NCI-H1930 (cell line): ENCODE results near the gene RPGRIP1.
"Not testable (repeated sequence)": the region's sequence is repeated elsewhere in the genome, so short reads cannot be mapped to it uniquely, and the experiment has no call there.

Experiments
- DNase-seq, 2 experiments: peaks; one replicate each; lab custom pipeline; 2025; lab: John Stamatoyannopoulos, UW

Gene RPGRIP1

DNA sequence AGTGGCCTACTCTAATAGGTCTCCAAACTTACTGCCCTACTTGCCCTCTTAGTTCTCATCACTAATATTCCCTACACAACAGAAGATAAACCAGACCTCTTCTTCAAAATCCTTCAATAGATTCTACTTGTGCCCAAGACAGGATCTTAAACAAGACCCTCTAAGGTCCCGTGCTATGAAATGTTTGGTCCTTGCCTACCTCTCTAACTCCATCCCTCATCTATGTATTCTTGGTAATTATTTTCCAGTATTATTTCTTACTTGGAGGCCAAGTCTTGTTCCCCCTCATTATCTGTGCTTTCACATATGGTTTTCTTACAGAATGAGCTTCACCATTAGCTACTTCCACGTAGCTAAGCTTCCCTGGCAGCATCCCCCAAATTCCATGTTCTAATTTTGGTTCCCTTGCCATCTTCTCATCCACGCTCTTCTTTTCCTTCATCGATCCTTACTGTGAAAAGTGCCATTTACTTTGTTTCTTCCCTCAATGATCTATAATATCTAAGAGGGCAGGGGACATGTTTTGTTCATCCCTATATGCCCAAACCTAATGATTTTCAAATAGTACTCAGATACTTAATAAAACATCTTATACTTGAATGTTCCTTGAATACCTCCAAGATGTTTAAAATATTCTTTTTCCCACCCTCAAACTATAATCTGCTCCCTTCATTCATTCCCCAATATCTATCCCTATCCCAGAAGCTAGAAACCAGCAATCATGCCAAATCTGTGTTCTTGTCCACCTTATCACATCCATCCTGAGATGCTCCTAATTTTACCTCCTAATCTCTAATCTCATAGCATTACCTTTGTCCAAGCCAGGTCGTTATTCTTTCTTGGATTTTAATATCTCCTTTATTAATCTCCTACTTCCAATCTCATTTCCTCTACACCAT lies 20.7 kb upstream of the RPGRIP1 start:
- no peak for DNase-seq

GRCh38 chr14:21261824-21262223 lies 18.1 kb upstream of the RPGRIP1 start:
- no peak for DNase-seq

GRCh38 chr14:21262410-21262809 lies 17.5 kb upstream of the RPGRIP1 start:
- DNase-seq = no peak

DNA sequence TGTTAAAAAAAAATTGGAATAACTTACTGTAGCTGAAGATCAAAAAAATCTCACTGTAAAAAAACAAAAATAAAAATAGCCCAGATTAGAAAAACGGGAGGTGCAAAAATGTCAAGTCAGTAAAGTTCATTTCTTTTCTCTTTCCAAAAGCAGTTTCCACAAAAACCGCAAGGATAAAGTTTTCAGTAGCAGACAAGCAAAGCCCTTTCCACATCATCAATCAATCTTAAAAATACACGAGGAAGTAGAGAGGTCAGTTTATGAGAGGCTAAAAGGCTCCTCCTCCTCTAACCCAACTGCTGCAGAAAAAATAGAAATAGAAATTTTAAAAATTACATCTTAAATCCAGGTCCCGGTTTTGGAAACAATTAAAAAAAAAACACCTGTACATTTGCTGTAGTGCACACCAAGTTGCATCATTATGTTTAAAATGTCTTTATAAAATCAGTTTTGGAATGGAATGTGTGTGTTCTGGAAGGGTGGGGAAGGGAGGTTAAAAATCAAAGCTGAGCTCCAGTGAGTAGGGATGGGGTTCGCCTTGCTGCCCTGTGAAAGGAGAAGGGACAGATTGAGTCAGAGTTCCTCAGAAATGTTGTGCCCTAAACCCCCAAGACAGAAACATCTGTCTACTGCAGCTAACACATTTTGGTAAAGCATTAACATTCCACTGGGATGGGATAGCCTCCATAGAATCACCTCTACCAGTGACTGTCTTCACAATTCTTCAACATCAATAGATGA lies 16.4 kb upstream of the RPGRIP1 start:
- DNase-seq = no peak

- DNase-seq = no peak
Observed at GRCh38 chr14:21264025-21264801, 15.7 kb upstream of the RPGRIP1 start.

DNA sequence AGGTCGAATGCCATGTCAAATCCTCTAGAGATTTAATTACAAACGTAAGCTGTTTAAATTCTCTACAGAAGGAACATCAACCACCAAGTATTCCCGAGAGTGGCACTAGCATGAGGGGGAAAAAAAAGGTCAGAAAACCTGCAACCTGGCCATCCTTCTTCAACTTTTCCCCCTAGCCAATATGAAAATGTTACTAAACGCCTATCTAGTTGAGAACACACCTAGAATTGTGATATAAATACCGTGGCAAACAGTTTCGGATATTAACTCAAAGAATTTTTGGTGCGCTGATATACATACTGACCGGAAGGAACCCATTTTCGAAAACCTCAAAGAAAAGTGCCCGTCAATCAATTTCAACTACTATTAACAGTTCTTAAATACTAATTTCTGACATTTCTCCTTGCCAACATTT lies 12.4 kb upstream of the RPGRIP1 start:
- no peak for DNase-seq

GRCh38 chr14:21267886-21268616 lies 11.8 kb upstream of the RPGRIP1 start:
- no peak for DNase-seq

GRCh38 chr14:21268617-21269251 lies 11.1 kb upstream of the RPGRIP1 start:
- peak in 1 of 2 experiments; percentile 12 for DNase-seq

- peak; percentile 98 to 100 for DNase-seq
Observed at GRCh38 chr14:21269252-21270046, 10.4 kb upstream of the RPGRIP1 start, which contains the start of gene HNRNPC. TSS of gene HNRNPC (minus strand) at chr14:21269442. CDS start at chr14:21234193, 35,249 bp downstream.

DNA sequence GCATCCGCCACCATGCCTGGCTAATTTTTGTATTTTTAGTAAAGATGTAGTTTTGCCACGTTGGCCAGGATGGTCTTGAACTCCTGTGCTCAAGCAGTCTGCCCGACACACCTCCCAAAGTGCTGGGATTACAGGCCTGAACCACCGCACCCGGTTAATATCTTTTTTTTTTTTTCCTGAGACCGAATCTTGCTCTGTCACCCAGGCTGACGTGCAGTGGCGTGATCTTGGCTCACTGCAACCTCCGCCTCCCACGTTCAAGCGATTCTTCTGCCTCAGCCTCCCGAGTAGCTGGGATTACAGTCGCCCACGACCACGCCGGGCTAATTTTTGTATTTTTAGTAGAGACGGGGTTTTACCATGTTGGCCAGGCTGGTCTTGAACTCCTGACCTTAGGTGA lies 7.2 kb upstream of the RPGRIP1 start:
- not testable (repeated sequence) for DNase-seq

DNA sequence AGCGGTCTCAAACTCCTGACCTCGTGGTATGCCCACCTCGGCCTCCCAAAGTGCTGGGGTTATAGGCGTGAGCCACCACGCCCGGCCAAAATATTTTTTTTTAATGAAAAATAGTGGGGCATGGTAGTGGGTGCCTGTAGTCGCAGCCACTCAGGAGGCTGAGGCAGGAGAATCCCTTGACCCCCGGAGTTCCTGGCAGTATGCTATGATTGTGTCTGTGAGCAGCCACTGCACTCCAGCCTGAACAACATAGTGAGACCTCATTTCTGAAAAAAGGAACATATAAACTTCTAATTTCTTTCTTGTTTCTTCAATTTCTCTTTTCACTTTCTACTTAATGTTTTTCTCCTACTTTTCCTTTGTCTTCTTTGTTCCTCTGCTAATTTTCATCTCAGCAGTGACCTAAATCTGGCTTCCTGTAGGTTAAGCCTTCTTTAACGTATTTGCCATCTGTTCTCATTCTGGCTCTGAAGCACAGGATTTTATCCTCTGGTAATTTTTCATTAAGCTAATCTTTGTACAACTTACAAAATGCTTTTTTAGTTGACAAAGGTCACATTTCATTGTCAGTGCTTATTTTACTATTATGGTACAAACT lies 4.5 kb upstream of the RPGRIP1 start:
- DNase-seq = no peak

DNA sequence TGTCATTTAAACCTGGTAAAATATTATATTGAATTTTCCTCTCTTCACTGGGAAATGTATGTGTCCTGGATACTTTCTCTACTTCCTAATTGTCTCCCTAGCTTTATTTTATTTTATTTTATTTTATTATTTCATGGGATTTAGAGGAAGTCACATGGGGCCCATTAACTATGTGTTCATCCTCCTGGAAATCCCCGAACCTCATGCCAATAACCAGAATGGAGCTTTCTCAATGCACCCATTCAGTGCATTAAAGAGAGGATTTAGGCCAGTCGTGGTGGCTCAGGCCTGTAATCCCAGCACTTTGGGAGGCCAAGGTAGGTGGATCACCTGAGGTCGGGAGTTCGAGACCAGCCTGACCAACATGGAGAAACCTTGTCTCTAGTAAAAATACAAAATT lies 1.3 kb upstream of the RPGRIP1 start:
- no peak for DNase-seq

DNA sequence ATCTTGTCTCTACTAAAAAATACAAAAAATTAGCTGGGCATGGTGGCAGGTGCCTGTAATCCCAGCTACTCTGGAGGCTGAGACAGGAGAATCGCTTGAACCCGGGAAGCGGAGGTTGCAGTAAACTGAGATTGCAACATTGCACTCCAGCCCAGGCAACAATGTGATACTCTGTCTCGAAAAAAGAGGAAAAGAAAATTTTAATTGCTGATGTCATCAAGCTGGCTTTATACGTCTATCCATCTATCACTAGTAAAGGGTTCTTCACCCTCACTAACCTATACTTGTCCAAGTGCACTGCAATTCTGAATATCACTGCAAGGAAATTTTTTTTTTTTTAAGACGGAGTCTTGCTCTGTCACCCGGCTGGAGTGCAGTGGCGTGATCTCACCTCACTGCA lies 2.0 kb downstream of the RPGRIP1 start:
- DNase-seq = not testable (repeated sequence)

- not testable (repeated sequence) for DNase-seq
Observed at GRCh38 chr14:21286516-21286915, 6.6 kb downstream of the RPGRIP1 start.

- no peak for DNase-seq
Observed at GRCh38 chr14:21287168-21287567, 7.3 kb downstream of the RPGRIP1 start.

GRCh38 chr14:21294026-21294425 lies 14.1 kb downstream of the RPGRIP1 start:
- DNase-seq = not testable (repeated sequence)

DNA sequence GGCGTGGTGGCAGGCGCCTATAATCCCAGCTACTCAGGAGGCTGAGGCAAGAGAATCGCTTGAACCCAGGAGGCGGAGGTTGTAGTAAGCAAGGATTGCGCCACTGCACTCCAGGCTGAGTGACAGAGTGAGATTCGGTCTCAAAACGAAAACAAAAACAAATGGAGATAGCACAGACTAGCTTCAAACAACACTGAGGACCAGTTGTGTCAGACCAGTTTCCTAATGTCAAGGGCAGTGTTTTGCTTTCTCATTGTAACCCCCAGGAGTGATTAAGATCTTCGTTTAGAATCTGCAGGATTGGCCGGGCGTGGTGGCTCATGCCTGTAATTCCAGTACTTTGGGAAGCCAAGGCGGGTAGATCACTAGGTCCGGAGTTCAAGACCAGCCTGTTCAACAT lies 18.5 kb downstream of the RPGRIP1 start:
- no peak for DNase-seq

DNA sequence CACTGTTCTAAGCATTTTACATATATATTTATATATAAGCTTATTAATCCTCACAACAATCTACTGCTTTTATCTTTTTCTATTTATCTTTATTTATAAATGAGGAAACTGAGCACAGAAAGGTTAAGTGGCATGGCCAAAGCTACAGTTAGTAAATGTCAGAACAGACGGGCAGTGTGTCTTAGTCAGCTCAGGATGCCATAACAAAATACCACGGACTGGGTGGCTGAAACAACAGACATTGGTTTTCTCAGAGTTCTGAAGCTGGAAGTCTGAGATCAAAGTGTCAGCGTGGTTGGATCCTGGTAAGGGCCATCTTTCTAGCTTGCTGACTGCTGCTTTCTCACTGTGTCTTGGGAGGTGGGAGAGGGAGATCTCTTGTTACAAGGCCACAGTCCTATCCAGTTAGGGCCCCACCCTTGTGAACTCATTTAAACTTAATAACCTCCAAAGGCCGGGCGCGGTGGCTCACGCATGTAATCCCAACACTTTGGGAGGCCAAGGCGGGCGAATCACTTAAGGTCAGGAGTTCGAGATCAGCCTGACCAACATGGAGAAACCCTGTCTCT lies 19.8 kb downstream of the RPGRIP1 start:
- DNase-seq = no peak

- peak; percentile 15 to 24 for DNase-seq
Observed at GRCh38 chr14:21300892-21301291, 21.0 kb downstream of the RPGRIP1 start.
